Common myeloid progenitor, CD34-positive (primary cell): Measurements from ENCODE around the gene SORBS1.
A peak's percentile ranks its signal among the peaks of the same experiment; 100 is the strongest.

ENCODE experiments used
- CTCF ChIA-PET: fragments of 350-600 bp; sonication (Branson Sonifier 250); formaldehyde crosslinking; loops from one replicate; lab custom pipeline; 2021; ENCODE audit warnings: antibody characterized with exemption; lab: Charles Lee
- POLR2A ChIA-PET: fragments of 350-600 bp; sonication (Branson Sonifier 250); formaldehyde crosslinking; loops from one replicate; lab custom pipeline; 2021; ENCODE audit warnings: antibody characterized with exemption; lab: Charles Lee
- DNase-seq, 3 donors: peaks; one replicate each; pipeline versions ENCODE4 v3.0.0 to v3.0.0-alpha.2; 2013
- H3K27ac ChIP-seq, 2 experiments: 1 replicate in 1 of 2; 2 replicates in 1 of 2; pipeline ENCODE4 v1.7.0; 2013; ENCODE audit warnings: inconsistent platforms in 2 of 2, low read length in 2 of 2, mild to moderate bottlenecking in 2 of 2, low read depth in 1 of 2, moderate library complexity in 1 of 2; ENCODE audit not compliant: severe bottlenecking in 2 of 2, insufficient read depth in 1 of 2, poor library complexity in 1 of 2
- H3K27me3 ChIP-seq, 5 experiments: replicated peaks in 2 of 5; 1 replicate in 3 of 5; 2 replicates in 2 of 5; pipeline versions ENCODE4 v1.6.1 to v1.7.0; 2013; ENCODE audit warnings: low read length in 4 of 5, mild to moderate bottlenecking in 2 of 5, moderate library complexity in 2 of 5, inconsistent platforms in 1 of 5; ENCODE audit not compliant: insufficient read depth in 5 of 5, control insufficient read depth in 4 of 5
- H3K36me3 ChIP-seq, 4 experiments: 1 replicate in 2 of 4; 2 replicates in 2 of 4; pipeline versions ENCODE4 v1.6.1 to v1.7.0; 2013; ENCODE audit warnings: low read length in 3 of 4, control low read depth in 1 of 4, mild to moderate bottlenecking in 1 of 4; ENCODE audit not compliant: control insufficient read depth in 4 of 4, insufficient read depth in 4 of 4
- H3K4me1 ChIP-seq, 4 experiments: 1 replicate in 3 of 4; 2 replicates in 1 of 4; pipeline versions ENCODE4 v1.6.1 to v1.7.1; 2013; ENCODE audit warnings: low read length in 3 of 4, mild to moderate bottlenecking in 3 of 4, control low read depth in 1 of 4, inconsistent platforms in 1 of 4, moderate library complexity in 1 of 4; ENCODE audit not compliant: control insufficient read depth in 4 of 4, insufficient read depth in 4 of 4; ENCODE audit errors: control extremely low read depth in 1 of 4
- H3K4me3 ChIP-seq, 7 experiments: 1 replicate in 4 of 7; 2 replicates in 3 of 7; pipeline versions ENCODE4 v1.5.1 to v1.7.0; 2013; ENCODE audit warnings: mild to moderate bottlenecking in 7 of 7, low read length in 6 of 7, moderate library complexity in 6 of 7, inconsistent platforms in 2 of 7, low read depth in 2 of 7, control low read depth in 1 of 7; ENCODE audit not compliant: insufficient read depth in 4 of 7, control insufficient read depth in 1 of 7; ENCODE audit errors: extremely low read depth in 1 of 7
- H3K9me3 ChIP-seq, 5 experiments: 1 replicate in 4 of 5; 2 replicates in 1 of 5; pipeline versions ENCODE4 v1.6.1 to v1.7.1; 2013; ENCODE audit warnings: low read length in 4 of 5, mild to moderate bottlenecking in 2 of 5, inconsistent platforms in 1 of 5, low read depth in 1 of 5, moderate library complexity in 1 of 5; ENCODE audit not compliant: control insufficient read depth in 4 of 5, insufficient read depth in 2 of 5; ENCODE audit errors: control extremely low read depth in 1 of 5
- WGBS: methylation state at CpG from one replicate; pipeline ENCODE4 v1.1.5; 2013; ENCODE audit not compliant: insufficient coverage; 5-methylcytosine and 5-hydroxymethylcytosine counted together

SORBS1 gene

GRCh38 chr10:95461611-95462010 lies 99.6 kb downstream of the SORBS1 start:
- CTCF ChIA-PET: interaction anchor here (1.4 kb wide), 1 partner anchor 15 kb away, joined by 3 read pairs; no protein-coding TSS in a partner anchor
- no peaks in the 10 kb centered on the region for H3K36me3 ChIP-seq
- H3K9me3 ChIP-seq: no peaks in the 10 kb centered on the region
- H3K27ac ChIP-seq: no peak overlapping the region
- H3K4me3 ChIP-seq: no peak overlapping the region
- H3K27me3 ChIP-seq: no peaks in the 10 kb centered on the region
- H3K4me1 ChIP-seq: peaks cover 0 to 3% (median 1%) of the 10 kb centered on the region in 4 experiments
- POLR2A ChIA-PET: no interaction called here
- whole genome bisulfite sequencing: no CpG with 5 or more reads among the region's 4 CpGs
- DNase-seq: no peak

- ChIA-PET CTCF (interaction anchor here (1.1 to 1.3 kb wide), 2 partner anchors 12 to 98 kb away, joined by 3 to 4 read pairs; no protein-coding TSS in a partner anchor), POLR2A (no interaction called here)
- H3K27ac ChIP-seq: no peak overlapping the region
- no peak overlapping the region for H3K4me3 ChIP-seq
- WGBS: 93% methylated on average over 8 of the region's 9 CpGs
- no peaks in the 10 kb centered on the region for H3K36me3 ChIP-seq
- DNase-seq: no peak
- no peaks in the 10 kb centered on the region for H3K4me1 ChIP-seq
- no peaks in the 10 kb centered on the region for H3K27me3 ChIP-seq
- no peaks in the 10 kb centered on the region for H3K9me3 ChIP-seq
Observed at GRCh38 chr10:95459446-95460045, 101.6 kb downstream of the SORBS1 start.

- no peak for DNase-seq
- Histone ChIP-seq H3K4me1 (no peaks in the 10 kb centered on the region), H3K27me3 (no peaks in the 10 kb centered on the region), H3K4me3 (no peak overlapping the region), H3K9me3 (no peaks in the 10 kb centered on the region), H3K36me3 (no peaks in the 10 kb centered on the region), H3K27ac (no peak overlapping the region)
- no CpG with 5 or more reads among the region's 1 CpG for WGBS
- CTCF ChIA-PET: interaction anchor here (0.9 to 1.3 kb wide), 3 partner anchors 11 to 99 kb away, joined by 3 to 4 read pairs (median 3); no protein-coding TSS in a partner anchor
- POLR2A ChIA-PET: no interaction called here
Observed at GRCh38 chr10:95458871-95459270, 102.3 kb downstream of the SORBS1 start.

GRCh38 chr10:95458014-95458413 lies 103.2 kb downstream of the SORBS1 start:
- CTCF ChIA-PET: interaction anchor here (0.6 to 0.9 kb wide), 2 partner anchors 83 to 943 kb away, joined by 3 read pairs; no protein-coding TSS in a partner anchor
- H3K4me1 ChIP-seq: no peaks in the 10 kb centered on the region
- H3K4me3 ChIP-seq: no peak overlapping the region

GRCh38 chr10:95457319-95457886 lies 103.8 kb downstream of the SORBS1 start:
- Histone ChIP-seq H3K27ac (no peak overlapping the region), H3K4me3 (no peak overlapping the region), H3K36me3 (no peaks in the 10 kb centered on the region), H3K9me3 (no peaks in the 10 kb centered on the region), H3K4me1 (no peaks in the 10 kb centered on the region), H3K27me3 (no peaks in the 10 kb centered on the region)
- ChIA-PET POLR2A (no interaction called here), CTCF (interaction anchor here (1.1 kb wide), 1 partner anchor 14 kb away, joined by 3 read pairs; no protein-coding TSS in a partner anchor)
- DNase-seq: no peak
- WGBS: 100% methylated on average over 2 of the region's 5 CpGs

More at GRCh38 chr10:95458014-95458413, 103.2 kb downstream of the SORBS1 start:
- no peaks in the 10 kb centered on the region for H3K36me3 ChIP-seq
- POLR2A ChIA-PET: no interaction called here
- H3K27ac ChIP-seq: no peak overlapping the region
- no peaks in the 10 kb centered on the region for H3K9me3 ChIP-seq
- 100% methylated on average over 1 of the region's 2 CpGs for WGBS
- no peaks in the 10 kb centered on the region for H3K27me3 ChIP-seq
- DNase-seq: no peak

- Histone ChIP-seq H3K36me3 (no peaks in the 10 kb centered on the region), H3K27me3 (no peaks in the 10 kb centered on the region), H3K4me3 (no peak overlapping the region), H3K27ac (no peak overlapping the region), H3K4me1 (no peaks in the 10 kb centered on the region), H3K9me3 (no peaks in the 10 kb centered on the region)
- CTCF ChIA-PET: interaction anchor here (1.1 kb wide), 1 partner anchor 15 kb away, joined by 3 read pairs; no protein-coding TSS in a partner anchor
- POLR2A ChIA-PET: no interaction called here
- peak in 1 of 3 donors; percentile 14 for DNase-seq
- WGBS: no CpG with 5 or more reads among the region's 2 CpGs
Observed at GRCh38 chr10:95456516-95456915, 104.7 kb downstream of the SORBS1 start.

GRCh38 chr10:95454940-95455339 lies 106.2 kb downstream of the SORBS1 start:
- Histone ChIP-seq H3K4me3 (no peak overlapping the region), H3K4me1 (no peaks in the 10 kb centered on the region), H3K36me3 (no peaks in the 10 kb centered on the region), H3K9me3 (no peaks in the 10 kb centered on the region), H3K27ac (no peak overlapping the region), H3K27me3 (no peaks in the 10 kb centered on the region)
- DNase-seq: no peak
- ChIA-PET CTCF (interaction anchor here (1.1 to 2.4 kb wide), 5 partner anchors 9 to 147 kb away, joined by 3 to 9 read pairs (median 3); no protein-coding TSS in a partner anchor), POLR2A (interaction anchor here (0.6 to 1.0 kb wide), 2 partner anchors 22 to 109 kb away, joined by 3 read pairs; no protein-coding TSS in a partner anchor)
- WGBS: 88% methylated on average over 2 of the region's 4 CpGs
